Inflammatory macrophage treated with lipopolysaccharide for 4 hours (primary cell): ENCODE measurements around the gene DHDDS.
"Not testable (repeated sequence)": the region's sequence is repeated elsewhere in the genome, so short reads cannot be mapped to it uniquely, and the experiment has no call there.

ENCODE experiments used
- DNase-seq: peaks from one replicate; pipeline ENCODE4 v3.0.0-alpha.2; 2020

The DHDDS gene

GRCh38 chr1:26431979-26432695, at the start of gene DHDDS:
DHDDS (plus strand) TSS chr1:26432321; CDS start chr1:26432946, 625 bp downstream.
- peak; percentile 98 for DNase-seq

GRCh38 chr1:26384076-26384475, 48.0 kb upstream of the DHDDS start:
- no peak for DNase-seq

GRCh38 chr1:26385063-26385462, 47.1 kb upstream of the DHDDS start:
- DNase-seq: not testable (repeated sequence)

- no peak for DNase-seq
Observed at GRCh38 chr1:26387447-26387846, 44.7 kb upstream of the DHDDS start.

- DNase-seq: no peak
Observed at GRCh38 chr1:26388791-26389445, 43.2 kb upstream of the DHDDS start.

GRCh38 chr1:26389604-26390247, 42.4 kb upstream of the DHDDS start:
- DNase-seq: no peak

GRCh38 chr1:26391450-26391849, 40.7 kb upstream of the DHDDS start:
- DNase-seq: peak; percentile 58

- no peak for DNase-seq
Observed at GRCh38 chr1:26395754-26396153, 36.4 kb upstream of the DHDDS start.

GRCh38 chr1:26399034-26399433, 33.1 kb upstream of the DHDDS start:
- no peak for DNase-seq

GRCh38 chr1:26401891-26402290, 30.2 kb upstream of the DHDDS start:
- no peak for DNase-seq

- no peak for DNase-seq
Observed at GRCh38 chr1:26403656-26404055, 28.5 kb upstream of the DHDDS start.

GRCh38 chr1:26404641-26405040, 27.5 kb upstream of the DHDDS start:
- DNase-seq: no peak

GRCh38 chr1:26405281-26405915, 26.7 kb upstream of the DHDDS start:
- no peak for DNase-seq

GRCh38 chr1:26408604-26409003, 23.5 kb upstream of the DHDDS start:
- DNase-seq: peak; percentile 46

- DNase-seq: no peak
Observed at GRCh38 chr1:26409191-26409807, 22.8 kb upstream of the DHDDS start.

- DNase-seq: no peak
Observed at GRCh38 chr1:26410706-26411623, 21.2 kb upstream of the DHDDS start, which contains the start of gene LIN28A. LIN28A (plus strand) TSS chr1:26410817; CDS start chr1:26410892, 75 bp downstream.

GRCh38 chr1:26411624-26412074, 20.5 kb upstream of the DHDDS start:
- no peak for DNase-seq

- no peak for DNase-seq
Observed at GRCh38 chr1:26412180-26412840, 19.8 kb upstream of the DHDDS start.

- no peak for DNase-seq
Observed at GRCh38 chr1:26413031-26413430, 19.1 kb upstream of the DHDDS start.

- DNase-seq: peak; percentile 70
Observed at GRCh38 chr1:26417111-26417759, 14.9 kb upstream of the DHDDS start.
